Fibroblast of skin of right biceps (primary cell): ENCODE measurements around the gene NGFR.
"Not testable (repeated sequence)": the region's sequence is repeated elsewhere in the genome, so short reads cannot be mapped to it uniquely, and the experiment has no call there.

ENCODE experiments used
- DNase-seq: peaks from one replicate; pipeline ENCODE4 v3.0.0-alpha.2; 2013

Gene NGFR

GRCh38 chr17:49547566-49547965 lies 52.5 kb downstream of the NGFR start:
- DNase-seq, result no peak

- no peak for DNase-seq
Observed at GRCh38 chr17:49548051-49548505, 53.0 kb downstream of the NGFR start.

GRCh38 chr17:49548506-49549310 lies 53.6 kb downstream of the NGFR start:
- DNase-seq, result peak; percentile 19

DNA sequence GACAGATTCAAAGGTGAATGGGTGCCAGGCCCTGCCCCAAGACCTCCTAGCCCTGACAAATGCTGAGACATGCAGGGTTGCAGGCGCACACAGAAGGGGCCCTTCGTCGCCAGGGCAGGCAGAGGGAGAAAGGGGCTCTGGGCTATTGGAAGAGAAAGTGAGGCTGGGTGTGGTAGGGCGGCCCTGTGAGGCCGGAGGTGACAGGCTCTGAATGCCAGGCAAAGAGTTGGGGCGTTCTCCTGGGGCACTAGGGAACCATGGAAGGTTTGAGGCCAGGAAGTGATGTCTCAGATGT lies 54.2 kb downstream of the NGFR start:
- DNase-seq, result no peak

DNA sequence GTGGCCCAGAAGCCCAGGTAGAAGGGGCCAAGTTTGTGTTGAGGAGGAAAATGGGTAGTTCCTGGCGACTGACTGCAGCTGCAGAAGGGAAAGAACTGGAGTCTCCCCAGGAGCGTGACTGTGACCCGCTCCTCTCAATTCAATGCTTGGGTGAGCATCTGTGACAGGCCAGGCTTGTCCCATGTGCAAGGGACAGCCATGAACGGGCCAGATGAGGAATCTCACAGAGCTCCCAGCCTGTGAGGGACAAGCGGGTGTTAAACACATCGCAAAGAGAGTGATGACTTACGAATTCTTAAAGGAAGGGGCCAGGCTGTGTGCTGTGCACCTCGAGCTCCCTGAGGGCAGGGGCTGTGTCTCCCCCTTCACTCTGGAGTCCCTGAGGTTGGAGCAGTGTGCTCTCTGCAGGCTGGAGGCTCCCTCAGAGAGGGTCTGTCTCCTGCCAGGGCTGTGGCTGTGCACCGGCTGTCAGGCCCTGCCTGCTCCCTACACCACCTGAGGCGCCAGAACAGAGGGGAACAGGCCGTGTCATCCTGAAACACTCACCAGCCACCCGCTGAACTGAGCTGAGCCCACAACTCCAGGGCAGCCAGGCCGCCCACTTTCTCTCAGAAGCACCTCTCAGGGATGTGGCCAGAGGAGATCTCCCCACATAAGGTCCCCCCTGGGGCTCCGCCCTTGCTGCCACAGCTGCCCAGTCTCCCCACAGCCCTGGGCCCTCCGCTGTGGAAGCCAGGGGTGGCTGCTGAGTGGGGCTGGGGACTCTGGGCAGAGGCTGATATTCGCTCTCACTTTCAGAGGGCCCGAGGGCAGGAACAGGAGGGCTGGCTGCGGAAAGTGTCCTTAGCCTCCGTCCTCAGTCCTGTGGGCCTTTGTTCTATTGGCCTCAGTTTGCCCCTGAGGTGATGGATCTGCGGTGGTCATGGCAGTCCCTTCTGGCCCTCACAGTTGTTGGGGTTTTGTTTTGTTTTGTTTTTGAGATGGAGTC lies 54.9 kb downstream of the NGFR start:
- DNase-seq, result no peak

- not testable (repeated sequence) for DNase-seq
Observed at GRCh38 chr17:49550764-49551163, 55.7 kb downstream of the NGFR start.

- DNase-seq, result no peak
Observed at GRCh38 chr17:49551221-49552069, 56.4 kb downstream of the NGFR start.

GRCh38 chr17:49552070-49552751 lies 57.1 kb downstream of the NGFR start:
- DNase-seq, result no peak

- no peak for DNase-seq
Observed at GRCh38 chr17:49553676-49554335, 58.7 kb downstream of the NGFR start.

DNA sequence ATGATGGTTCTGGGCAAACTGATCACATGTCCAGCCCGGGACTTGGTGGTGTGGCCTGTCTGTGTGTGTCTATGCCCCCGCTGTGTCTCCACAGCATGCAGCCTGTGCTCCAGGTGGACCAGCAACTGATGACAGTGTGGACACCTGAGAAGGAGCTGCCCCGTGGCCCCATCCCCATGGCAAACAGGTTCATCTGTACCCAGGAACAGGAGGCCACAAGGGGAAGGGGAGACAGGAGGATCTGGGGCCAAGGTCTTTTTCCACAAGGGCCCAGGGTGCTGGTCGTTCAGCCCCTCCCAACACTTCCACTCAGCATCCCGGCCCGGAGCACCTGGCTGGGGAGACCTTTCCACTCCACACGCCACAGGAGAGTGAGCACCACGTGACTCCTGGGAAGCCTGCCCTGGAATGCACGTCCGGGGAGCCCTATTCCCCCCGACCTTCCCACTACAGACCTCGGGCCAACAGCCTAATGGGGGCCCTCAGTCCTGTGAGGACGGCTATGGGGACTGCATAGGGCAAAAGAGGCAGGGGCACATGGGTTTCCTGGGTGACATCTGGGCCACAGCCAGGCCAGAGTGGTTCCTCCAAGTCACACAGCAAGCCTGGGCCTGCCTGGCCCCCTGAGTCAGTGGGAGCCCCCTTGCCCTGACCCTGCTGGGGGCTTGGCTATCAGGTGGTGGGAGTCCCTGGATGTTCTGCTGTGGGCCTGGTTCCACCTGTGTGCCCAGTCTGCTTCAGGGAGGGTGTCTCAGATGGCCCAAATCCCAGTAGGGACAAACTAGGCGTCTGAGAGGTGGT lies 59.8 kb downstream of the NGFR start:
- no peak for DNase-seq

DNA sequence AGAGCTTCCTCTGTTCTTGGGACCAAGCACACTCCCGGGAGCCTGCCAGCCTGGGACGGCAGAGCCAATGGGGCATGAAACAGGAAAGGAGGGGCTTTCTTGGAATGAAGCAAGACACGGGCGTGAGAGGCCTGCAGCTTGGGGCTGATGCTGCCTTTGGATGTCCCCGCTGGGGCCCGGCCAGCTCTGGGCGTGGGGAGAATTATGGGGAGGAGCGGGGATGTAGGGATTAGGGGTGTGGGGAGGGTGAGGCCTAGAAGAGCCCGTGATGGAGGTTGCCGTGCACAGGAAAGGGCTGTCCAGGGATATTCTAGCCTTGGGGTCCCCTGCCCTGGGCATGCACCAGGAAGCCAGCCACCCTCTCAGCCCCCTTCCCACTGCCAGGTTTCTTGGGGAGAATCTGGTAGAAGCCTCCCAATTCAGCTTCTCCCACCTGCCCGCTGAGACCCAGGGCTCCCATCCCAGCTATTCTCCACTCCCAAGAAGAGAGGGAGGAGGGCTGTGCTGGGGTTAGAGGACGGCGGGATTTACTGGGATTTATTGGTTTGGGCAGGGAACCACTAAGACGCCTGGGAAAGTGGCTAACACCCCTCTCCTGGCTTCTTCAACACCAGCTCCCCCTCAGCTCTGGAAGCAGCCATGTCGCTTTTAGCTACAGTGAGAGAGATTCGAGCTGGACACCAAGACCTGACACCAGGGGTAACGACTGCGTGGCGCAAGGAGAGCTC lies 60.6 kb downstream of the NGFR start:
- DNase-seq, result no peak

DNA sequence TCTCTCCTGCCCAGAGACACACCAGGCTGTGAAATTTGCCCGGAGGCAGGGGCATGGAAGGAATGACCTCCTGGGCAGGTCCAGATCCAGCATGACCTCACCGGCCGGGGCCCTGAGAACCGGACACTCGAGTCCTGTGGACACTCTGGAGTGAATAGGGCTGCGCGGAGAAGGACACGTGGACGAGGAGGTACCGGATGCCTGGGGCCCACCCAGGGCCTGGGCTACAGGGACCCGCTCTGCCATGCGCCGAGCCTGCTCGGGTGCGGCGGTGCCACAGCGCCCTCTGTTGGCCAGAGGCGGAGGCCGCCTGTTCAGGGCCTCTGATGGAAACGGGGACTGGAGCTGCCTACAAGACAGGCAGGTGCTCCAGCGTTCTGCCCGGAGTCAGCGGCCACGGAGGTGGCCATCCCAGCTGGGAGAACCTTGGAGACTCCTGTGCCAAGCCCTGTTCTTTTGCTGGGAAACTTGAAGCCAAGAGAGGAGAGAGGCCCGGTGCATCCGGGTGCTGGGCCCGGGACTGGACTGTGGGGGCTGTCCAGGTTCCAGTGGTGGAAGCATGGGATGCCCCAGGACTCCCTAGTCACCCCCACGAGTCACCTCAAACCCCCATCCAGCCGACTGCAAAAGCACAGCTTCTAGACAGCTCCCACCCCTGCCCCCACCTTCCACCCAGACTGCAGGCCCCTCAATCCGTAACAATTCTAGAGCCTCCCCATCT lies 61.3 kb downstream of the NGFR start:
- DNase-seq, result peak; percentile 65

DNA sequence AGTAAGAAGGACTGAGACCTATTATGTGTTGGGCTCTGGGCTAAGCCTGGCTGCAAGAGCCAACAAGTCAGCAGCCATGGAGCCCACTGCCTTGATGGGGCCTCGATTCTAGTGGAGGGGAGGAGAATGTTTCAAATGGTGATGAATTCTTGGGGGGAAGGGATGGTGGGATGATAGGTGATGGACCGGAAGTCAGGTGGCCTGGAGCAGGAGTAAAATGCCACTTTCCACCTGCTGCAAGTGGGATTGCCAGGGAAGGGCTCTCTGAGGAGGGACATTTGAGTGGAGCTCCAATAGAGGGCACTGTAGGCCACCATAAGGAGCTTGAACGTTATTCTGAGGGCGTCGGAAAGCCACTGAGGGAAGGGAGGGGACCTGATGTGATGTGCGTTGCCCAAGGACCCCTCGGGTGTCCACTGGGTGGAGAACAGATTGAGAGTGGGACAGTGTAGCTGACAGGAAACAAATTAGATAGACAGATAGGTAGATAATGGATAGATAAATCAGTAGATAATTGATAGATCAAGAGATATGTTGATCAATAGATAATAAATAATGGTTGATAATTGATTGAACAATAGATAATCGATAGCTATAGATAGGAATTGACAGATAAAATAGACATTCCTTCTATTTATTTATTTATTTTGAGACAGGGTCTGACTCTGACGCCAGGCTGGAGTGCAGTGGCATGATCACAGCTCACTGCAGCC lies 62.4 kb downstream of the NGFR start:
- peak; percentile 25 for DNase-seq
